AG04449 (cell line): ENCODE measurements around the gene NEURL1B.

Experiments used
- CTCF ChIA-PET: fragments of 350-600 bp; formaldehyde crosslinking; extraction: SDS; loops from one replicate; lab custom pipeline; 2021; ENCODE audit warnings: antibody characterized with exemption; lab: Yijun Ruan, JAX
- POLR2A ChIA-PET: fragments of 400-600, 350-600 bp; formaldehyde crosslinking; extraction: SDS; loops from one replicate; lab custom pipeline; 2020; ENCODE audit warnings: antibody characterized with exemption, inconsistent platforms; lab: Yijun Ruan, JAX
- DNase-seq: peaks from one replicate; pipeline ENCODE4 v3.0.0-alpha.2; 2010; ENCODE audit warnings: low read depth, low spot score
- H3K4me3 ChIP-seq: 2 replicates; pipeline ENCODE4 v1.5.1; 2011; ENCODE audit warnings: low read depth, mild to moderate bottlenecking, control low read depth, low read length
- TF ChIP-seq, protein P1 (sequence below): IDR thresholded peaks from one replicate; pipeline ENCODE4 v1.5.1; 2011; ENCODE audit warnings: mild to moderate bottlenecking, moderate library complexity, low read length, control low read depth, inconsistent platforms; ENCODE audit not compliant: insufficient read depth; ENCODE audit errors: missing control alignments

The NEURL1B gene

DNA sequence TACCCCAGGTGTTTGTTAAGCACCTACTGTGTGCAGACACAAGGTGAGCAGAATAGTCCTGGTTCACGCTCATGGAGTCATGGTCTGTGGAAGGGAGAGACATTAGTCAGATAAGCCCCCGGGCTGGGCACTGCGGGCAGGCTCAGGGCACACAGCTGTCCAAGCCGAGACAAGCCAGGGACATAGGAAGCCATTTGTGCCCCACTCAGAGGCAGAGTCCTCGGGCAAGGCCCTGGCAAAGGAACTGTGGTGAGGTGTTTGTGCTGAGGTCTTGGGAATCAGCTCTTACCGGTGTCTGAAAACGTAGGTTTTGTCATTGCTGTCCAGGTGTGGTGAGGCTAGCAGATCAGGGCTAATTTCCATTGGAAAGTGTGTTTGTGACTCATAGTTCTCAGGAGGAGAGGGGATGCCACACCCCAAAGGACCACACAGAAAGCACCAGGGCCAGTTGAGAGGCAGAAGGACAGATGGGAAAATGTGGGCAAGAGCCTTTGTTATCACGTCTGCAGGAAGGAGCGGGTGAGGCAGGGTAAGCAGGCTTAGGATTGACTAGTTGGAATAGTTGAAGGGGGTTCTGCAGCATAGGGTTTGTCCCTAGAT is 46.1 kb upstream of the NEURL1B start:
- TF ChIP-seq, protein P1, sequence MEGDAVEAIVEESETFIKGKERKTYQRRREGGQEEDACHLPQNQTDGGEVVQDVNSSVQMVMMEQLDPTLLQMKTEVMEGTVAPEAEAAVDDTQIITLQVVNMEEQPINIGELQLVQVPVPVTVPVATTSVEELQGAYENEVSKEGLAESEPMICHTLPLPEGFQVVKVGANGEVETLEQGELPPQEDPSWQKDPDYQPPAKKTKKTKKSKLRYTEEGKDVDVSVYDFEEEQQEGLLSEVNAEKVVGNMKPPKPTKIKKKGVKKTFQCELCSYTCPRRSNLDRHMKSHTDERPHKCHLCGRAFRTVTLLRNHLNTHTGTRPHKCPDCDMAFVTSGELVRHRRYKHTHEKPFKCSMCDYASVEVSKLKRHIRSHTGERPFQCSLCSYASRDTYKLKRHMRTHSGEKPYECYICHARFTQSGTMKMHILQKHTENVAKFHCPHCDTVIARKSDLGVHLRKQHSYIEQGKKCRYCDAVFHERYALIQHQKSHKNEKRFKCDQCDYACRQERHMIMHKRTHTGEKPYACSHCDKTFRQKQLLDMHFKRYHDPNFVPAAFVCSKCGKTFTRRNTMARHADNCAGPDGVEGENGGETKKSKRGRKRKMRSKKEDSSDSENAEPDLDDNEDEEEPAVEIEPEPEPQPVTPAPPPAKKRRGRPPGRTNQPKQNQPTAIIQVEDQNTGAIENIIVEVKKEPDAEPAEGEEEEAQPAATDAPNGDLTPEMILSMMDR, result no peak
- DNase-seq, result no peak
- ChIA-PET CTCF (no interaction called here), POLR2A (no interaction called here)
- H3K4me3 ChIP-seq, result no peak overlapping the region

DNA sequence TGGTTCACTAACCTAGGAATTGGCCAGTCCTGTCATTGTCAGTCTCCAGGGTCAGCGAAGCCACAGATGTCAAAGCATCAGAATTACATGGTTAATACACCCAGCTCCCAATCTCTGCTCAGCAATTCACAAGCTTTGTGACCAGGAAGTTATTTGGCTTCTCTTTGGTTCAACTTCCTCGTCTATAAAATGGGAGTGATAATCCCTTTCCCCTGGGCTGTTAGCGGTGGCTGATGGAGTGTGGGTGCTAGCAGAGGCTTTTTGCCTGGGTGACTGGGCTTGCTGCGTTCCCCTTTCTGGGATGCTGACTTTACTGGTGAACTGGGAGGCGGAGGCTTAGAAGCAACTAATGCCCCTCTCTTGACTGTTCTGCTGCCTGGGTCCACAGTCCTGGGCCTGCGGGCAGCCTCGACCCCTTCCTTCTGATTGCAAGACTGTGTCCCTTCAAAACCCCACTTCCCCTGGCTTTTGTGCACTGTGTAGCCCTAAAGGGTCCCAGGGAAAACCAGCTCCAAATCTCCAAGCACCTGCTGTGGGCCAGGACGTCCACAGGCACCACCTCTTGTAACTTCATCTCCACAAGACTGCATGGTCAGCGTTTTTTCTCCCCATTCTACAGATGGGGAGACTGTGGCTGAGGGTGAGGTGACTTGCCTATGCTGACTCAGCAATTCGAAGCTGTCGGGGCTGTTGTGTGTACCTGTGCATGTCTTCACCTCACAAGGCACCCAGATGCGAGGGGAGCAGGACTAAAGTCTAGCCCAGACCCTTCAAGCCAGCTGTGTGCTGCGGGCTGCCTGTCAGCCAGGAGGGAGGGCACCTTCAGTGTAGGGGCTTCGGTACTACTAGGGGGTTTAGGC is 45.2 kb upstream of the NEURL1B start:
- TF ChIP-seq, protein P1, result no peak
- DNase-seq, result no peak
- POLR2A ChIA-PET, result no interaction called here
- CTCF ChIA-PET, result no interaction called here
- H3K4me3 ChIP-seq, result no peak overlapping the region

DNA sequence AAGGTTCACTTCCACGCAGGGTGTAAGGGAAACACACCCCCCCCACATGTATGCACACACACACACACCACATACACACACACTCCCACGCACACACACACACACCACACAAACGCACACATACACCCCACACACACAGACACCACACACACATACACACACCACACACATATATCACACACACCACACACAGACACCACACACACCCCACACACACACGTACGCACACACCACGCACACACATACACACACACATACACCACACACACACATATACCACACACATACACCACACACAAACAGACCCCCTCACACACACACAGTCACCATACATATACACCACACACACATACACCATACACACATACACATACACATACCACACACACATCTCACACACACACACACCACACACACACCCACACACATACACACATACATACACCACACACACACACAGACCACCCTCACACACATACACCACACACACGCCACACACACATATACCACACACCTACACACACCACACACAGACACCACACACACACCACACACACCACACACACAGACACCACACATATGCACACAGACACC is 44.3 kb upstream of the NEURL1B start:
- no peak for DNase-seq
- TF ChIP-seq, protein P1, result no peak
- ChIA-PET POLR2A (no interaction called here), CTCF (no interaction called here)
- no peak overlapping the region for H3K4me3 ChIP-seq

DNA sequence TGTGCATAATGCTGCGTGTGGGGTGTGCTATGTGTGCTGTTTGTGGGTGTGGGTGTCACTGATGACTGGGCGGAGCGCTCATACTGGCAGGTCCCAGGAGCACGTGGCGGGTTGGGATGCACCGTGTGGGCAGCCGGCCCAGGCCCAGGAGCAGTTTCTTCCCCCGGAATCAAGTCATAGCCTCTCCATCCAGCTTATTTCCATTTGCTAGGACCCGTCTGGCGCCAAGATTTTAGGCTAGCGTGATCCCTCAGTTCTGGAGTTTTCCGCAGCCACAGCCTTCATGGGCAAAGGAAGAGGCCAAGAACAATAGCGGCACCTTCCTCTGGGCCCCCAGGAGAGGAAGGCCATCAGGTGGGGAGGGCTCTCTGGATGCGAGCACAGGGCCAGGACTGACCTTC is 43.3 kb upstream of the NEURL1B start:
- DNase-seq, result no peak
- no peak overlapping the region for H3K4me3 ChIP-seq
- ChIA-PET POLR2A (no interaction called here), CTCF (no interaction called here)
- TF ChIP-seq, protein P1, result no peak

DNA sequence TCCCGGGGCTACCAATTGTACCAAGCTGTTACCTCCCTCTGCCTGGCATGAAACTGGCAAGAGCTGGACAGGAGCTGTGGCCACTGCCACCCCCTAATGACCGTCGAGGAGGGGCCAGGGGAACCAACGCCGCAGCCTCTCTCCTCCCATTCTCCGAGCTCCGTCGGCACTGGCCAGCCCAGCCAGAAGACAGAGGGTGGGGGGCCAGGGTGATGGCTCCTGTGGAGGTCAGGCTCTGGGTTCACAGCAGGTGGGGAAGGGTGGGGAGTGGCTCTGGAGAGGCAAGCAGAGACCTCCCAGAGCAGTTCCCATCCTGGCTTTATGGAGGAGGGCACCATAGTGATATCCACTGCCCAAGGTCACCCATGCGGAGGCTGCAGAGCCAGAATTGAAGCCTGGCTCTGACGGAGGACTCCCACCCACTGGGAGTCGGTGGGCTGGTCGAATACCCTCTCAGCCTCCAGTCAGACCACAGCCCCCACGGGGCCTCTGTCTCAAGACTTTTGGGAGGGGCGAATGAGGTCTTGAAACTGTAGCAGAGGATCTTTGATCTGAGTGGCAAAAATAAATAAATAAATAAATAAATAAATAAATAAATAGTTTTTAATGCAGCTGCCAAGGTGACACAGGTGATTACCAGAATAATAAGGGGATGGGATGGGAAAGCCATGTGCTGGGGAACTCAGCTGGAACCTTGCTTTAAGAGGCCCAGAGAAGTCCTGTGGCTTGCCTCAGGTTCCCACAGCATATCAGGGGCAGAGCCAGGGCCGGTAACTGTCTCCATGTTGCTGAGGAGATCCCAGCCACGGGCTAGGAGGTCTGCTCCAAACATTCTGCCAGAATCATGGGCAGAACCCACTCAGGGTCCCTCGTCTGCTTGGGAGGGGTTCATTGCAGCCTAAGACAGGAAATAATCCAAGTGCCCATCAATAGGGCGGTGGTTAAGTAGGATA is 42.5 kb upstream of the NEURL1B start:
- TF ChIP-seq, protein P1, result no peak
- CTCF ChIA-PET, result no interaction called here
- no peak overlapping the region for H3K4me3 ChIP-seq
- POLR2A ChIA-PET, result no interaction called here
- DNase-seq, result no peak
